Measurements from ENCODE around the gene DDB1. TPM values are rescaled to one million over a fixed set of nuclear protein-coding genes. Genes with fewer than 3 reads are reported as not detected.

The DDB1 gene
- total and polyA plus RNA-seq, 10 of the 15 experiments (the other 5 are each of a cell fraction or from before 2014, with no cell fraction given) = 136 to 272 (median 216) TPM

DNA sequence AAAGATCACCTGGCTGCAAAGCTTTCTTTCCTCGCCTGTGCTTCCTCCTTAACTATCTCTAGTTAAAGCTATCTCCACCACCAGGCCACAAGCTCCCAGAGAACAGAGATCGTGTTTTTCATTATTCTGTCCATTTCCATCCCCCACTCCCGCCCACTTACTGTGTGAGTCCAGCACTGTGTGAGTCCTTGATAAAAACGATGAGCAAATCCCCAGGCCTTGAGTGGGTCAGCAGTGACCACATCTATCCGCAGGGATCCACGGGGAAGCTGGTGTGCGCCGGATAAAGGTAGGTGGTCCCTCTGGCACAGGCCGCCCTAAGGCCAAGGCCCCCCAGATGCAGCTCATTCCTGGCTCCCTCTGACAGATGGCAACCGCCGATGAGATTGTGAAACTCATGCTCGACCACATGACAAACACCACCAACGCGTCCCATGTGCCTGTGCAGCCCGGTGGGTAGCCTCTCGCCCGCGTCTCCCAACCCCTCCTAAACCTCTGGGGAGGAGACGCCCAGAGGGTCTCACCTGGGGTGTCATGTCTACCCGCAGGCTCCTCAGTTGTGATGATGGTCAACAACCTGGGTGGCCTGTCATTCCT is 9.4 kb upstream of the DDB1 start (continued):
- TF ChIP-seq ZNF207 (IDR thresholded peaks at IDR 0.05; ENCODE audit: borderline replicate concordance) = no peak
- TF ChIP-seq, protein P1, sequence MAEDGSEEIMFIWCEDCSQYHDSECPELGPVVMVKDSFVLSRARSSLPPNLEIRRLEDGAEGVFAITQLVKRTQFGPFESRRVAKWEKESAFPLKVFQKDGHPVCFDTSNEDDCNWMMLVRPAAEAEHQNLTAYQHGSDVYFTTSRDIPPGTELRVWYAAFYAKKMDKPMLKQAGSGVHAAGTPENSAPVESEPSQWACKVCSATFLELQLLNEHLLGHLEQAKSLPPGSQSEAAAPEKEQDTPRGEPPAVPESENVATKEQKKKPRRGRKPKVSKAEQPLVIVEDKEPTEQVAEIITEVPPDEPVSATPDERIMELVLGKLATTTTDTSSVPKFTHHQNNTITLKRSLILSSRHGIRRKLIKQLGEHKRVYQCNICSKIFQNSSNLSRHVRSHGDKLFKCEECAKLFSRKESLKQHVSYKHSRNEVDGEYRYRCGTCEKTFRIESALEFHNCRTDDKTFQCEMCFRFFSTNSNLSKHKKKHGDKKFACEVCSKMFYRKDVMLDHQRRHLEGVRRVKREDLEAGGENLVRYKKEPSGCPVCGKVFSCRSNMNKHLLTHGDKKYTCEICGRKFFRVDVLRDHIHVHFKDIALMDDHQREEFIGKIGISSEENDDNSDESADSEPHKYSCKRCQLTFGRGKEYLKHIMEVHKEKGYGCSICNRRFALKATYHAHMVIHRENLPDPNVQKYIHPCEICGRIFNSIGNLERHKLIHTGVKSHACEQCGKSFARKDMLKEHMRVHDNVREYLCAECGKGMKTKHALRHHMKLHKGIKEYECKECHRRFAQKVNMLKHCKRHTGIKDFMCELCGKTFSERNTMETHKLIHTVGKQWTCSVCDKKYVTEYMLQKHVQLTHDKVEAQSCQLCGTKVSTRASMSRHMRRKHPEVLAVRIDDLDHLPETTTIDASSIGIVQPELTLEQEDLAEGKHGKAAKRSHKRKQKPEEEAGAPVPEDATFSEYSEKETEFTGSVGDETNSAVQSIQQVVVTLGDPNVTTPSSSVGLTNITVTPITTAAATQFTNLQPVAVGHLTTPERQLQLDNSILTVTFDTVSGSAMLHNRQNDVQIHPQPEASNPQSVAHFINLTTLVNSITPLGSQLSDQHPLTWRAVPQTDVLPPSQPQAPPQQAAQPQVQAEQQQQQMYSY (CRISPR knock-in tag; IDR thresholded peaks at IDR 0.05) = no peak

DNA sequence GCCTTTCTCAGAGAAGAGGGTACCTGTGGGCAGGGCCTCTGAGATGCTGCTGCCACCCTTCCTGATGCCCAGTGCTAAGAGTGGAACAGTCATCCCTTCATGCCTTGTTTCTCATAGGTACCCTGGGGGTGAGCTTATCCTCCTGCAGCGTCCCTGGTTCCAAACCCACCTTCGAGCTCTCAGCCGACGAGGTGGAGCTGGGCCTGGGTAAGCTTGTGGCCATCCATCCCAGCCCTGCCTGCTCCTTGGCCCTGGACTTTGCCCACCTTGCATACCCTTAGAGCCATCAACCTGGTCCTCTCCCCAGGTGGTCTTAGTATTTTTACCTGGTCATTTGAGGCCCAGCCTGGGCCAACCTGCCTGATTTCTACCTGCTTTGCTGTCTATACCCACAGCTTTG is 8.8 kb upstream of the DDB1 start:
- intact Hi-C loops (cut with micrococcal nuclease; ENCODE audit: unreplicated experiment) = no loop called here
- POLR2A ChIA-PET = interaction anchor here (0.9 to 1.3 kb wide), 2 partner anchors 19 to 21 kb away, joined by 3 to 4 read pairs; partner anchors contain the start of gene CYB561A3
- H3K4me2 ChIP-seq (ENCODE audit: control insufficient read depth, insufficient read depth) = no peak overlapping the region
- TF ChIP-seq CEBPB (IDR thresholded peaks at IDR 0.05; ENCODE audit: borderline replicate concordance in 1 of 2, low read depth in 2 of 2, low read length in 2 of 2) (no peak), SUPT20H (IDR thresholded peaks at IDR 0.05; ENCODE audit: borderline replicate concordance, control insufficient read depth, low read depth, low read length) (no peak), PAX5 (IDR thresholded peaks at IDR 0.05; ENCODE audit: borderline replicate concordance, low read depth, low read length) (no peak), ZNF24 (IDR thresholded peaks at IDR 0.05) (no peak), ZNF207 (IDR thresholded peaks at IDR 0.05; ENCODE audit: borderline replicate concordance) (no peak), CBX3 (IDR thresholded peaks at IDR 0.05; ENCODE audit: borderline replicate concordance, low read depth) (no peak), LARP7 (IDR thresholded peaks at IDR 0.05) (no peak), STAT3 (IDR thresholded peaks at IDR 0.05; ENCODE audit: low read depth, low read length) (no peak), IRF4 (IDR thresholded peaks at IDR 0.05; ENCODE audit: low read depth, low read length) (no peak), BCLAF1 (IDR thresholded peaks at IDR 0.05) (no peak), TCF12 (IDR thresholded peaks at IDR 0.05; ENCODE audit: low read depth, low read length) (no peak), ZNF274 (IDR thresholded peaks at IDR 0.05; ENCODE audit: insufficient read depth, insufficient read length) (no peak)

More for the DNA sequence above, 8.8 kb upstream of the DDB1 start:
- Histone ChIP-seq H3K4me3 (no peak overlapping the region), H3K27me3 (replicated peaks in 1 of 2; ENCODE audit: control insufficient read depth in 2 of 2, insufficient read depth in 2 of 2, low read length in 1 of 2) (no peaks in the 10 kb centered on the region), H3K9ac (ENCODE audit: control insufficient read depth, insufficient read depth, low read length) (no peak overlapping the region), H2AFZ (ENCODE audit: control insufficient read depth, low read depth, low read length) (no peak overlapping the region), H3K27ac (ENCODE audit: control insufficient read depth, insufficient read depth) (no peak overlapping the region), H4K20me1 (ENCODE audit: control insufficient read depth, insufficient read depth) (no peaks in the 10 kb centered on the region), H3K9me3 (replicated peaks; ENCODE audit: control insufficient read depth, insufficient read depth, low read length) (no peaks in the 10 kb centered on the region), H3K36me3 (ENCODE audit: control insufficient read depth in 2 of 2, insufficient read depth in 2 of 2, low read length in 1 of 2) (peaks cover 0 to 4% of the 10 kb centered on the region in 2 experiments; a peak in 2 of 4 replicates), H3K79me2 (ENCODE audit: control insufficient read depth, insufficient read depth, low read length) (no peaks in the 10 kb centered on the region), H3K4me1 (ENCODE audit: control insufficient read depth, insufficient read depth, low read length) (no peaks in the 10 kb centered on the region)
- ChIA-PET SMC1A (ENCODE audit: uncharacterized antibody, unreplicated experiment) (interaction anchor here (1.1 to 1.7 kb wide), 3 partner anchors 10 to 44 kb away, joined by 4 to 9 read pairs (median 5); no protein-coding TSS in a partner anchor), RAD21 (ENCODE audit: unreplicated experiment) (interaction anchor here (0.7 kb wide), 1 partner anchor 14 kb away, joined by 3 read pairs; no protein-coding TSS in a partner anchor), CTCF (interaction anchor here (0.7 to 10.2 kb wide), 3 partner anchors 20 to 94 kb away, joined by 3 to 729 read pairs (median 387); partner anchors contain the start of genes CYB561A3 and TMEM138)
- DNase-seq (ENCODE audit: low read depth, low spot score) = no peak
- ATAC-seq = no peak
- FAIRE-seq = no peak
- BruUV-seq (replicated peaks) = no TSS peak
- WGBS (ENCODE audit: insufficient coverage, insufficient replicate concordance, low lambda C conversion rate, missing lambda C conversion rate) = 84% methylated on average over 4 of the region's 4 CpGs
- in situ Hi-C loops (cut with MboI) = no loop called here

Measured in GM12878 (cell line).